SK-N-SH (cell line): ENCODE measurements around the gene ADM. TPM values are rescaled to one million over a fixed set of nuclear protein-coding genes. Genes with fewer than 3 reads are reported as not detected.

Source experiments
- CTCF ChIA-PET: fragments of 300-600, 350-600 bp; formaldehyde crosslinking; extraction: SDS; loops from one replicate; lab custom pipeline; 2021; lab: Yijun Ruan, JAX
- POLR2A ChIA-PET: fragments of 350-600 bp; sonication (Branson Sonifier 250); formaldehyde crosslinking; extraction: SDS; loops from one replicate; lab custom pipeline; 2020; ENCODE audit warnings: antibody characterized with exemption, inconsistent platforms; lab: Yijun Ruan, JAX
- DNase-seq: peaks from one replicate; pipeline ENCODE4 v3.0.0; 2012
- H2AFZ ChIP-seq: fragments of 200-600 bp; sonication (generic); 2 replicates; pipeline ENCODE4 v1.8.1; 2016; ENCODE audit warnings: antibody characterized with exemption, mild to moderate bottlenecking, low read depth
- H3F3A ChIP-seq: fragments of 200-600 bp; sonication (generic); replicated peaks from 2 replicates; pipeline ENCODE3; 2016; ENCODE audit warnings: antibody characterized with exemption, mild to moderate bottlenecking; ENCODE audit not compliant: insufficient read depth
- H3K27ac ChIP-seq, 2 experiments: fragments of 200-500 bp in 1 of 2; fragments of 200-600 bp in 1 of 2; sonication (Bioruptor generic) in 1 of 2; sonication (generic), shearing (Covaris generic) in 1 of 2; 2 replicates each; pipeline versions ENCODE4 v1.5.1 to v1.6.1; 2014 to 2016; ENCODE audit warnings: low read depth in 2 of 2, inconsistent platforms in 1 of 2, low read length in 1 of 2, mild to moderate bottlenecking in 1 of 2, mixed read lengths in 1 of 2
- H3K27me3 ChIP-seq: fragments of 200-600 bp; sonication (generic), shearing (Covaris generic); 2 replicates; pipeline ENCODE4 v1.6.1; 2016; ENCODE audit warnings: mixed run types; ENCODE audit not compliant: insufficient read depth
- H3K36me3 ChIP-seq, 2 experiments: fragments of 200-500 bp in 1 of 2; fragments of 200-600 bp in 1 of 2; sonication (Bioruptor generic) in 1 of 2; sonication (generic) in 1 of 2; replicated peaks in 1 of 2; 2 replicates each; pipeline versions ENCODE3 to v1.5.1; 2014 to 2016; ENCODE audit warnings: low read length in 1 of 2, mild to moderate bottlenecking in 1 of 2; ENCODE audit not compliant: insufficient read depth in 2 of 2, control insufficient read depth in 1 of 2
- H3K4me1 ChIP-seq, 2 experiments: fragments of 200-500 bp in 1 of 2; fragments of 200-600 bp in 1 of 2; sonication (Bioruptor generic) in 1 of 2; sonication (generic), shearing (Covaris generic) in 1 of 2; 2 replicates each; pipeline versions ENCODE4 v1.5.1 to v1.6.1; 2014 to 2016; ENCODE audit warnings: low read depth in 1 of 2, low read length in 1 of 2, mixed run types in 1 of 2; ENCODE audit not compliant: insufficient read depth in 2 of 2, control insufficient read depth in 1 of 2
- H3K4me2 ChIP-seq: fragments of 200-600 bp; sonication (generic), shearing (Covaris generic); 2 replicates; pipeline ENCODE4 v1.6.1; 2017; ENCODE audit warnings: mixed run types
- H3K4me3 ChIP-seq, 2 experiments: fragments of 200-500 bp in 1 of 2; fragments of 200-600 bp in 1 of 2; sonication (Bioruptor generic) in 1 of 2; sonication (generic), shearing (Covaris generic) in 1 of 2; 2 replicates each; pipeline versions ENCODE4 v1.5.1 to v1.8.1; 2014 to 2016; ENCODE audit warnings: low read depth in 2 of 2, inconsistent platforms in 1 of 2, low read length in 1 of 2, mild to moderate bottlenecking in 1 of 2, mixed read lengths in 1 of 2, moderate library complexity in 1 of 2
- H3K79me2 ChIP-seq: fragments of 200-600 bp; sonication (generic); 2 replicates; pipeline ENCODE4 v1.8.1; 2017; ENCODE audit warnings: mild to moderate bottlenecking; ENCODE audit not compliant: insufficient read depth
- H3K9ac ChIP-seq: fragments of 200-600 bp; sonication (generic); 2 replicates; pipeline ENCODE4 v1.6.1; 2017; ENCODE audit warnings: mixed run types
- H3K9me2 ChIP-seq: fragments of 200-600 bp; sonication (generic); 2 replicates; pipeline ENCODE4 v1.6.1; 2017; ENCODE audit warnings: mixed run types
- H3K9me3 ChIP-seq: fragments of 200-600 bp; sonication (generic); 2 replicates; pipeline ENCODE4 v1.6.1; 2017; ENCODE audit warnings: mixed run types, mild to moderate bottlenecking, moderate library complexity
- H4K20me1 ChIP-seq: fragments of 200-600 bp; sonication (generic); 2 replicates; pipeline ENCODE4 v1.6.1; 2017; ENCODE audit warnings: mild to moderate bottlenecking, mixed run types; ENCODE audit not compliant: insufficient read depth
- EZH2phosphoT487 ChIP-seq: fragments of 200-600 bp; sonication (generic); IDR thresholded peaks from 2 replicates; pipeline ENCODE4 v1.6.1; 2017; ENCODE audit warnings: low read depth, mixed run types, mild to moderate bottlenecking, antibody characterized with exemption, moderate library complexity, borderline replicate concordance
- GABPA ChIP-seq: IDR thresholded peaks from 2 replicates; pipeline ENCODE4 v1.4.0; 2012; ENCODE audit warnings: low read depth, mild to moderate bottlenecking
- GATA2 ChIP-seq: sonication (generic); formaldehyde crosslinking; IDR thresholded peaks from 2 replicates; pipeline ENCODE4 v1.5.0; 2020; ENCODE audit warnings: mild to moderate bottlenecking, missing genetic modification reagents
- MEF2A ChIP-seq: IDR thresholded peaks from 2 replicates; pipeline ENCODE4 v1.4.0; 2012; ENCODE audit warnings: low read depth, borderline replicate concordance
- NFIC ChIP-seq: IDR thresholded peaks from 2 replicates; pipeline ENCODE4 v1.4.0; 2012; ENCODE audit warnings: borderline replicate concordance
- NRF1 ChIP-seq: IDR thresholded peaks from 2 replicates; pipeline ENCODE4 v1.6.1; 2012; ENCODE audit warnings: low read depth, mild to moderate bottlenecking, low read length
- PBX3 ChIP-seq: IDR thresholded peaks from 2 replicates; pipeline ENCODE4; 2012
- RXRA ChIP-seq: IDR thresholded peaks from 2 replicates; pipeline ENCODE4 v1.4.0; 2012; ENCODE audit warnings: low read depth, mild to moderate bottlenecking, borderline replicate concordance
- SIN3A ChIP-seq: IDR thresholded peaks from 2 replicates; pipeline ENCODE4 v1.6.1; 2012; ENCODE audit warnings: low read depth, mild to moderate bottlenecking, low read length, moderate library complexity, borderline replicate concordance
- TAF1 ChIP-seq: IDR thresholded peaks from 2 replicates; pipeline ENCODE4 v1.6.1; 2012; ENCODE audit warnings: low read depth, mild to moderate bottlenecking, low read length, moderate library complexity, borderline replicate concordance
- TCF12 ChIP-seq: IDR thresholded peaks from 2 replicates; pipeline ENCODE4 v1.4.0; 2012
- TEAD4 ChIP-seq: IDR thresholded peaks from 2 replicates; pipeline ENCODE4 v1.4.0; 2012; ENCODE audit warnings: mild to moderate bottlenecking, borderline replicate concordance; ENCODE audit not compliant: insufficient read depth
- YY1 ChIP-seq: IDR thresholded peaks from 2 replicates; pipeline ENCODE4 v1.4.0; 2012; ENCODE audit warnings: low read depth, mild to moderate bottlenecking
- WGBS: methylation state at CpG from one replicate; pipeline ENCODE4 v1.1.6; 2017; ENCODE audit warnings: low lambda C conversion rate; 5-methylcytosine and 5-hydroxymethylcytosine counted together
- polyA plus RNA-seq, 3 experiments: library from polyadenylated mRNA; depleted of rRNA; stranded (reverse); fragments of >200 nt; gene quantifications; 2 replicates each; pipeline ENCODE4 v1.2.3, GENCODE V29; 2012
- TF ChIP-seq, protein P1 (sequence below): IDR thresholded peaks from 2 replicates; pipeline ENCODE4 v1.6.1; 2012; ENCODE audit warnings: mild to moderate bottlenecking, low read depth, low read length, moderate library complexity

ADM gene
- polyA plus RNA-seq, 1 of the 3 experiments (the other 2 are of a cell fraction), result 50.6 TPM

GRCh38 chr11:10305964-10306918, 1.4 kb downstream of the ADM start:
- POLR2A ChIA-PET, result interaction anchor here (0.5 to 4.0 kb wide), 6 partner anchors 50 to 547 kb away, joined by 3 to 24 read pairs (median 4); no protein-coding TSS in a partner anchor
- Histone ChIP-seq H2AFZ (peak overlapping the region; percentile 57; the same call in 1 of the 2 replicates), H3K4me2 (peak overlapping the region; percentile 98), H4K20me1 (peaks cover 10% of the 10 kb centered on the region; the same call in 1 of the 2 replicates), H3F3A (peaks cover 28% of the 10 kb centered on the region), H3K9me3 (no peaks in the 10 kb centered on the region), H3K36me3 (peaks cover 0 to 5% of the 10 kb centered on the region in 2 experiments), H3K27ac (peak overlapping the region; percentile 79 to 93; a peak in 3 of 4 replicates), H3K79me2 (peaks cover 23% of the 10 kb centered on the region; the same call in 1 of the 2 replicates), H3K4me1 (peaks cover 7 to 44% of the 10 kb centered on the region in 2 experiments), H3K9ac (peak overlapping the region; percentile 75), H3K27me3 (no peaks in the 10 kb centered on the region), H3K4me3 (peak overlapping the region; percentile 66 to 87), H3K9me2 (no peaks in the 10 kb centered on the region)
- peak; percentile 64 for DNase-seq
- CTCF ChIA-PET, result interaction anchor here (0.6 to 9.2 kb wide), 28 partner anchors 8 to 841 kb away, joined by 3 to 104 read pairs (median 4); partner anchors contain the start of gene RNF141
- no peak for TF ChIP-seq RXRA
- no peak for TF ChIP-seq NRF1
- TF ChIP-seq GABPA, result no peak; the same call in 1 of the 2 replicates
- no peak for TF ChIP-seq TCF12
- TF ChIP-seq PBX3, result no peak
- TF ChIP-seq MEF2A, result no peak
- no peak for TF ChIP-seq TEAD4
- no peak for TF ChIP-seq NFIC
- TF ChIP-seq YY1, result no peak
- TF ChIP-seq SIN3A, result 0 out of 2 replicates have a peak, but pooled peaks have one; percentile 24
- TF ChIP-seq TAF1, result no peak
- TF ChIP-seq, protein P1, sequence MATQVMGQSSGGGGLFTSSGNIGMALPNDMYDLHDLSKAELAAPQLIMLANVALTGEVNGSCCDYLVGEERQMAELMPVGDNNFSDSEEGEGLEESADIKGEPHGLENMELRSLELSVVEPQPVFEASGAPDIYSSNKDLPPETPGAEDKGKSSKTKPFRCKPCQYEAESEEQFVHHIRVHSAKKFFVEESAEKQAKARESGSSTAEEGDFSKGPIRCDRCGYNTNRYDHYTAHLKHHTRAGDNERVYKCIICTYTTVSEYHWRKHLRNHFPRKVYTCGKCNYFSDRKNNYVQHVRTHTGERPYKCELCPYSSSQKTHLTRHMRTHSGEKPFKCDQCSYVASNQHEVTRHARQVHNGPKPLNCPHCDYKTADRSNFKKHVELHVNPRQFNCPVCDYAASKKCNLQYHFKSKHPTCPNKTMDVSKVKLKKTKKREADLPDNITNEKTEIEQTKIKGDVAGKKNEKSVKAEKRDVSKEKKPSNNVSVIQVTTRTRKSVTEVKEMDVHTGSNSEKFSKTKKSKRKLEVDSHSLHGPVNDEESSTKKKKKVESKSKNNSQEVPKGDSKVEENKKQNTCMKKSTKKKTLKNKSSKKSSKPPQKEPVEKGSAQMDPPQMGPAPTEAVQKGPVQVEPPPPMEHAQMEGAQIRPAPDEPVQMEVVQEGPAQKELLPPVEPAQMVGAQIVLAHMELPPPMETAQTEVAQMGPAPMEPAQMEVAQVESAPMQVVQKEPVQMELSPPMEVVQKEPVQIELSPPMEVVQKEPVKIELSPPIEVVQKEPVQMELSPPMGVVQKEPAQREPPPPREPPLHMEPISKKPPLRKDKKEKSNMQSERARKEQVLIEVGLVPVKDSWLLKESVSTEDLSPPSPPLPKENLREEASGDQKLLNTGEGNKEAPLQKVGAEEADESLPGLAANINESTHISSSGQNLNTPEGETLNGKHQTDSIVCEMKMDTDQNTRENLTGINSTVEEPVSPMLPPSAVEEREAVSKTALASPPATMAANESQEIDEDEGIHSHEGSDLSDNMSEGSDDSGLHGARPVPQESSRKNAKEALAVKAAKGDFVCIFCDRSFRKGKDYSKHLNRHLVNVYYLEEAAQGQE, result no peak
- TF ChIP-seq GATA2 (CRISPR knock-in tag), result 0 out of 2 replicates have a peak, but pooled peaks have one; percentile 15
- TF ChIP-seq EZH2phosphoT487, result no peak
- 29% methylated on average over 48 of the region's 65 CpGs for WGBS
